ENCODE data around the gene GOSR2.

DNA sequence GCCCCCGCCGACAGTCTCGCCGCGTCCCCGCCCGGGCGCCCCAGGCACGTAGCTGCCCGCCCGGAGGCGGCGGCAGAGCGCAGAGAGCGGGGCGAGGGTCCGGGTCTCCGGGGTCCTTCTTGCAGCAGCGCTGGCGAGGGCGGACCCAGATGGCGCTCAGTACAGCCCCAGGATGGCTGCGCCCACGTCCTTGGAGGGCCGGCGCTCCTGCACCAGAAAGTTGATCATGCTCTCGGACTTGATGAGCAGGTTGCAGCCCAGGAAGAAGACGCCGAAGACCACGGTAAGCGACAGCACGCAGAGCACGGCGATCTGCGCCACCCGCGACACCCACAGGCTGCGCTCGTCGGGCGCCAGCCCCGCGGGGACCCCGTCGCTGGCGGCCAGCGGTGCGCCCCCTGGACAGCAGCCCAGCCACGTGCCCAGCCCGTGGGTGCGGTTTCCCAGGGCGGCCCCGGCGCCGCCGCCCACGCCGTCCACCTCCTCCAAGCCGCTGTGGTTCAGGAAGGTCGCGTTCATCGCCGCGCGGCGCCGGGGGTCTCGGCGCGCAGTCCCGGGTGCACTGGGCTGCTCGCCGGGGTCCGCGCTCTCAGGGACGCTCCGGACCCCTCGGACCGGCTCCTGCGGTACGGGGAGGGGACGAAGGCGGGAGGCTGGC, 55.7 kb downstream of the GOSR2 start:
- TF ChIP-seq, protein P1, sequence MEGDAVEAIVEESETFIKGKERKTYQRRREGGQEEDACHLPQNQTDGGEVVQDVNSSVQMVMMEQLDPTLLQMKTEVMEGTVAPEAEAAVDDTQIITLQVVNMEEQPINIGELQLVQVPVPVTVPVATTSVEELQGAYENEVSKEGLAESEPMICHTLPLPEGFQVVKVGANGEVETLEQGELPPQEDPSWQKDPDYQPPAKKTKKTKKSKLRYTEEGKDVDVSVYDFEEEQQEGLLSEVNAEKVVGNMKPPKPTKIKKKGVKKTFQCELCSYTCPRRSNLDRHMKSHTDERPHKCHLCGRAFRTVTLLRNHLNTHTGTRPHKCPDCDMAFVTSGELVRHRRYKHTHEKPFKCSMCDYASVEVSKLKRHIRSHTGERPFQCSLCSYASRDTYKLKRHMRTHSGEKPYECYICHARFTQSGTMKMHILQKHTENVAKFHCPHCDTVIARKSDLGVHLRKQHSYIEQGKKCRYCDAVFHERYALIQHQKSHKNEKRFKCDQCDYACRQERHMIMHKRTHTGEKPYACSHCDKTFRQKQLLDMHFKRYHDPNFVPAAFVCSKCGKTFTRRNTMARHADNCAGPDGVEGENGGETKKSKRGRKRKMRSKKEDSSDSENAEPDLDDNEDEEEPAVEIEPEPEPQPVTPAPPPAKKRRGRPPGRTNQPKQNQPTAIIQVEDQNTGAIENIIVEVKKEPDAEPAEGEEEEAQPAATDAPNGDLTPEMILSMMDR (conservative IDR thresholded peaks at IDR 0.05; ENCODE audit: low read depth, low read length) = no peak
- TF ChIP-seq EZH2 (IDR thresholded peaks at IDR 0.05; ENCODE audit: low read length, unreplicated experiment) (peak; percentile 73), EZH2phosphoT487 (IDR thresholded peaks at IDR 0.05; ENCODE audit: borderline replicate concordance, low read length) (peak; percentile 55)

Measured in PC-3 (cell line).